Vagina (tissue), 2 donors: ENCODE data around the gene ARID4B. TPM values are rescaled to one million over a fixed set of nuclear protein-coding genes. Genes with fewer than 3 reads are reported as not detected.

Experiments
- DNase-seq, 2 donors: peaks; one replicate each; pipeline ENCODE4 v3.0.0-alpha.2; 2017; ENCODE audit errors: extremely low spot score in 2 of 2
- H3K27ac ChIP-seq: fragments of 200-600 bp; sonication (generic); one replicate; pipeline ENCODE4 v1.5.1; 2019
- H3K27me3 ChIP-seq: fragments of 200-600 bp; sonication (generic); one replicate; pipeline ENCODE4 v1.5.1; 2019
- H3K36me3 ChIP-seq, 2 donors: fragments of 200-600 bp; sonication (generic); one replicate each; pipeline ENCODE4 v1.5.1; 2017 to 2019
- H3K4me1 ChIP-seq: fragments of 200-600 bp; sonication (generic); one replicate; pipeline ENCODE4 v1.5.1; 2019
- H3K4me3 ChIP-seq, 2 donors: fragments of 200-600 bp; sonication (generic); 1 replicate in 1 of 2; 2 replicates in 1 of 2; pipeline ENCODE4 v1.5.1; 2016 to 2019
- H3K9me3 ChIP-seq: fragments of 200-600 bp; sonication (generic); one replicate; pipeline ENCODE4 v1.5.1; 2019
- CTCF ChIP-seq, 3 experiments: fragments of 450-650 bp in 2 of 3; fragments of 200-600 bp in 1 of 3; sonication (generic) in 1 of 3; IDR thresholded peaks; one replicate each; pipeline ENCODE4 v1.5.1; 2017 to 2019; ENCODE audit warnings: antibody characterized with exemption in 3 of 3, mild to moderate bottlenecking in 2 of 3, moderate library complexity in 2 of 3
- POLR2A ChIP-seq, 2 donors: fragments of 450-650 bp; IDR thresholded peaks; one replicate each; pipeline ENCODE4 v1.6.1; 2017; ENCODE audit warnings: antibody characterized with exemption in 2 of 2, mild to moderate bottlenecking in 2 of 2, moderate library complexity in 2 of 2
- POLR2AphosphoS5 ChIP-seq, 2 donors: sonication (generic); formaldehyde crosslinking; IDR thresholded peaks; one replicate each; pipeline ENCODE4 v1.9.0; 2017; ENCODE audit warnings: antibody characterized with exemption in 2 of 2, mild to moderate bottlenecking in 2 of 2, low read depth in 1 of 2; ENCODE audit not compliant: insufficient read depth in 1 of 2
- intact Hi-C: fragments of 100-400 bp; cut with DNase I; formaldehyde crosslinking; loops from one replicate; pipeline ENCODE4 v1.15.1; 2023
- microRNA-seq: library from miRNA; unstranded; fragments of <30 nt; microRNA quantifications from one replicate; pipeline ENCODE4, GENCODE V29; 2017; ENCODE audit warnings: borderline number of aligned reads, borderline replicate concordance
- small RNA-seq: library from RNA; depleted of rRNA; stranded (forward); fragments of <200 nt; gene quantifications from one replicate; pipeline ENCODE3, GENCODE V24; 2016
- total RNA-seq: library from RNA; depleted of rRNA; stranded (reverse); fragments of >200 nt; gene quantifications from one replicate; pipeline ENCODE4 v1.2.3, GENCODE V29; 2016

ARID4B gene
- total RNA-seq, 1 donor from 2014 or later: 35.6 TPM

DNA sequence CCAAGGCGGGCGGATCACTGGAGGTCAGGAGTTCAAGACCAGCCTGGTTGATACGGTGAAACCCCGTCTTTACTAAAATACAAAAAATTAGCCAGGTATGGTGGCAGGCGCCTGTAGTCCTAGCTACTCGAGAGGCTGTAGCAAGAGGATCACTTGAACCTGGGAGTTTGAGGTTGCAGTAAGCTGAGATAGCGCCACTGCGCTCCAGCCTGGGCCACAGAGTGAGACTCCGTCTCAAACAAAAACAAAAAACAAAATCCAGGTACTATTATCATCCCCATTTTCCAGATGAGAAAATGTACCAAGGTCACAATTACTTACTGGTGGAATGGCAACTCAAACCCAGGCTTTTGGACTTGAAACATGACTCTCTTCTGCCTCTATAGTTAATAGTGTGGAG lies 203.9 kb downstream of the ARID4B start:
- peaks cover 3 to 20% of the 10 kb centered on the region in 2 donors for H3K36me3 ChIP-seq
- H3K4me1 ChIP-seq: peaks cover 52% of the 10 kb centered on the region
- DNase-seq: peak in 1 of 2 donors; percentile 13
- no peaks in the 10 kb centered on the region for H3K27me3 ChIP-seq
- no peak overlapping the region for H3K27ac ChIP-seq
- H3K9me3 ChIP-seq: no peaks in the 10 kb centered on the region
- TF ChIP-seq POLR2AphosphoS5 (IDR thresholded peaks at IDR 0.05; ENCODE audit: insufficient read depth in 1 of 2, low read depth in 1 of 2): no peak
- TF ChIP-seq POLR2A (IDR thresholded peaks at IDR 0.05): no peak
- TF ChIP-seq CTCF (IDR thresholded peaks at IDR 0.05): no peak
- intact Hi-C loops: no loop called here
- no peak overlapping the region for H3K4me3 ChIP-seq

- Histone ChIP-seq H3K4me3 (no peak overlapping the region), H3K27me3 (no peaks in the 10 kb centered on the region), H3K9me3 (no peaks in the 10 kb centered on the region), H3K27ac (no peak overlapping the region), H3K4me1 (peaks cover 47% of the 10 kb centered on the region), H3K36me3 (peaks cover 3 to 36% of the 10 kb centered on the region in 2 donors)
- DNase-seq: no peak
- intact Hi-C loops: no loop called here
- TF ChIP-seq POLR2AphosphoS5 (IDR thresholded peaks at IDR 0.05; ENCODE audit: insufficient read depth in 1 of 2, low read depth in 1 of 2) (no peak), CTCF (IDR thresholded peaks at IDR 0.05) (no peak), POLR2A (IDR thresholded peaks at IDR 0.05) (no peak)
These were observed 205.6 kb downstream of the ARID4B start for GRCh38 chr1:235122348-235122747.

Small RNA genes within 50 kb of the gene (microRNA-seq; reads per million reads assigned to microRNA genes)
- gene MIR4753: not detected

Small RNA genes within 50 kb of the gene (small RNA-seq; reads per million reads assigned to genes)
- gene AL391994.1: not detected
- gene MIR4753: not detected
- gene SNORA14B: 5.2 reads per million, percentile 88 among the genes with 10 or more reads in this experiment

Other genes with a start within 250 kb of the ARID4B start
- 71.9 TPM for gene TOMM20, start 199.3 kb downstream of the ARID4B start, total RNA-seq
- 44.7 TPM for gene RBM34, start 166.9 kb downstream of the ARID4B start, total RNA-seq
- gene GGPS1, start 391 bp upstream of the ARID4B start, total RNA-seq: 13.0 TPM
- gene TBCE, start 39.2 kb upstream of the ARID4B start, total RNA-seq: 23.6 TPM
- gene B3GALNT2, start 176.3 kb upstream of the ARID4B start, total RNA-seq: 48.6 TPM